ENCODE results near the gene DOP1B.
"Not testable (repeated sequence)": the region's sequence is repeated elsewhere in the genome, so short reads cannot be mapped to it uniquely, and the experiment has no call there.

DOP1B gene

DNA sequence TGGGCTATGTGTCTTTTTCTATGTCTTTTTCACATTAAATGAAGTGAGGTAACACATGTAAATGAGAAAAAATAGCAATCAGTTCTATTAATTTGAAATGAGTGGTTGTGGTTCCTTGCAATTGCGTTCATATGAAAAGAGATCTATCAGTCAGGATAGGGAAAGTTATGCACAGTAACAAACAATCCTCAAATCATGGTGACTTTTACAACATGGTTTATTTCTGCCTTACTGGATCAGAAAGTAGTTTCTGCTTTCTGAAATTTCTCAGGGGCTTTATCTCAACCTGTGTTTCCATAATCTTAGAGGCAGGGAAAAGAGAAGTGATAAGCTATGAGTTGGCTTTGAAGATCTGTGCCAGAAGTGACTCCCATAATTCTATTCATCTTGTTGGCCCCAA, 39.0 kb downstream of the DOP1B start:
- Histone ChIP-seq H3K4me1 (ENCODE audit: insufficient read depth, low read length, poor library complexity, severe bottlenecking) (no peaks in the 10 kb centered on the region), H3K79me2 (ENCODE audit: insufficient read depth, low read length) (no peaks in the 10 kb centered on the region), H3K4me2 (ENCODE audit: low read depth, low read length, poor library complexity, severe bottlenecking) (no peak overlapping the region), H3K4me3 (ENCODE audit: low read length, poor library complexity, severe bottlenecking) (no peak overlapping the region), H3F3A (ENCODE audit: low read depth) (no peaks in the 10 kb centered on the region), H3K9ac (ENCODE audit: low read depth, low read length, poor library complexity, severe bottlenecking) (no peak overlapping the region), H3K9me2 (replicated peaks; ENCODE audit: low read depth, low read length) (no peaks in the 10 kb centered on the region), H3K27me3 (ENCODE audit: insufficient read depth, low read length, poor library complexity, severe bottlenecking) (no peaks in the 10 kb centered on the region), H4K20me1 (ENCODE audit: insufficient read depth, low read length, poor library complexity, severe bottlenecking) (no peaks in the 10 kb centered on the region), H2AFZ (ENCODE audit: low read length) (no peak overlapping the region), H3K9me3 (ENCODE audit: insufficient read depth, low read depth, low read length) (no peaks in the 10 kb centered on the region), H3K36me3 (ENCODE audit: insufficient read depth, low read length) (peaks cover 3% of the 10 kb centered on the region; the same call in 1 of the 2 replicates)
- TF ChIP-seq EZH2phosphoT487 (IDR thresholded peaks at IDR 0.05; ENCODE audit: borderline replicate concordance) = no peak
- TF ChIP-seq CTCF (conservative IDR thresholded peaks at IDR 0.05; ENCODE audit: low read length) = no peak

- H3K9me2 ChIP-seq (replicated peaks; ENCODE audit: low read depth, low read length) = no peaks in the 10 kb centered on the region
- no peaks in the 10 kb centered on the region for H3K4me1 ChIP-seq (ENCODE audit: insufficient read depth, low read length, poor library complexity, severe bottlenecking)
- H3K9me3 ChIP-seq (ENCODE audit: insufficient read depth, low read depth, low read length) = no peaks in the 10 kb centered on the region
- H3K4me3 ChIP-seq (ENCODE audit: low read length, poor library complexity, severe bottlenecking) = no peak overlapping the region
- no peaks in the 10 kb centered on the region for H3K27me3 ChIP-seq (ENCODE audit: insufficient read depth, low read length, poor library complexity, severe bottlenecking)
- no peaks in the 10 kb centered on the region for H3K79me2 ChIP-seq (ENCODE audit: insufficient read depth, low read length)
- H3K9ac ChIP-seq (ENCODE audit: low read depth, low read length, poor library complexity, severe bottlenecking) = no peak overlapping the region
- H4K20me1 ChIP-seq (ENCODE audit: insufficient read depth, low read length, poor library complexity, severe bottlenecking) = no peaks in the 10 kb centered on the region
- peaks cover 20% of the 10 kb centered on the region; the same call in 1 of the 2 replicates for H3K36me3 ChIP-seq (ENCODE audit: insufficient read depth, low read length)
- TF ChIP-seq CTCF (conservative IDR thresholded peaks at IDR 0.05; ENCODE audit: low read length) (no peak), EZH2phosphoT487 (IDR thresholded peaks at IDR 0.05; ENCODE audit: borderline replicate concordance) (no peak)
- no peak overlapping the region for H3K4me2 ChIP-seq (ENCODE audit: low read depth, low read length, poor library complexity, severe bottlenecking)
- no peaks in the 10 kb centered on the region for H3F3A ChIP-seq (ENCODE audit: low read depth)
- H2AFZ ChIP-seq (ENCODE audit: low read length) = no peak overlapping the region
These were observed 42.4 kb downstream of the DOP1B start for GRCh38 chr21:36199021-36199420.

GRCh38 chr21:36199575-36199974, 43.0 kb downstream of the DOP1B start:
- H2AFZ ChIP-seq (ENCODE audit: low read length); H3K4me3 ChIP-seq (ENCODE audit: low read length, poor library complexity, severe bottlenecking); H3K9me2 ChIP-seq (replicated peaks; ENCODE audit: low read depth, low read length); H3K9me3 ChIP-seq (ENCODE audit: insufficient read depth, low read depth, low read length); H3K27me3 ChIP-seq (ENCODE audit: insufficient read depth, low read length, poor library complexity, severe bottlenecking); H3K4me2 ChIP-seq (ENCODE audit: low read depth, low read length, poor library complexity, severe bottlenecking); H4K20me1 ChIP-seq (ENCODE audit: insufficient read depth, low read length, poor library complexity, severe bottlenecking); H3F3A ChIP-seq (ENCODE audit: low read depth); H3K9ac ChIP-seq (ENCODE audit: low read depth, low read length, poor library complexity, severe bottlenecking); H3K79me2 ChIP-seq (ENCODE audit: insufficient read depth, low read length); H3K4me1 ChIP-seq (ENCODE audit: insufficient read depth, low read length, poor library complexity, severe bottlenecking): not testable (repeated sequence)
- H3K36me3 ChIP-seq (ENCODE audit: insufficient read depth, low read length) = peaks cover 20% of the 10 kb centered on the region; the same call in 1 of the 2 replicates

GRCh38 chr21:36200081-36200561, 43.5 kb downstream of the DOP1B start:
- Histone ChIP-seq H2AFZ (ENCODE audit: low read length) (no peak overlapping the region), H3F3A (ENCODE audit: low read depth) (no peaks in the 10 kb centered on the region), H3K79me2 (ENCODE audit: insufficient read depth, low read length) (no peaks in the 10 kb centered on the region), H3K9me2 (replicated peaks; ENCODE audit: low read depth, low read length) (no peaks in the 10 kb centered on the region), H3K4me2 (ENCODE audit: low read depth, low read length, poor library complexity, severe bottlenecking) (no peak overlapping the region), H3K4me1 (ENCODE audit: insufficient read depth, low read length, poor library complexity, severe bottlenecking) (no peaks in the 10 kb centered on the region), H3K9me3 (ENCODE audit: insufficient read depth, low read depth, low read length) (no peaks in the 10 kb centered on the region), H3K27me3 (ENCODE audit: insufficient read depth, low read length, poor library complexity, severe bottlenecking) (no peaks in the 10 kb centered on the region), H4K20me1 (ENCODE audit: insufficient read depth, low read length, poor library complexity, severe bottlenecking) (no peaks in the 10 kb centered on the region), H3K36me3 (ENCODE audit: insufficient read depth, low read length) (peaks cover 20% of the 10 kb centered on the region; the same call in 1 of the 2 replicates), H3K9ac (ENCODE audit: low read depth, low read length, poor library complexity, severe bottlenecking) (no peak overlapping the region), H3K4me3 (ENCODE audit: low read length, poor library complexity, severe bottlenecking) (no peak overlapping the region)
- TF ChIP-seq EZH2phosphoT487 (IDR thresholded peaks at IDR 0.05; ENCODE audit: borderline replicate concordance) = no peak
- no peak for TF ChIP-seq CTCF (conservative IDR thresholded peaks at IDR 0.05; ENCODE audit: low read length)

Measured in Loucy (cell line).